Osteoblast (primary cell): ENCODE data around the gene TERT. TPM values are rescaled to one million over a fixed set of nuclear protein-coding genes. Genes with fewer than 3 reads are reported as not detected.
A peak's percentile ranks its signal among the peaks of the same experiment; 100 is the strongest.

ENCODE experiments used
- DNase-seq: peaks from one replicate; pipeline ENCODE4 v3.0.0; 2011; ENCODE audit warnings: low spot score, mixed read lengths; ENCODE audit not compliant: insufficient read length; ENCODE audit errors: missing footprints
- H2AFZ ChIP-seq: 2 replicates; pipeline ENCODE4 v1.6.0; 2011; ENCODE audit warnings: mild to moderate bottlenecking, low read length
- H3K27ac ChIP-seq: 2 replicates; pipeline ENCODE4 v1.5.1; 2011; ENCODE audit warnings: mild to moderate bottlenecking, low read depth, low read length, moderate library complexity
- H3K27me3 ChIP-seq: 2 replicates; pipeline ENCODE4 v1.6.0; 2012; ENCODE audit warnings: mild to moderate bottlenecking, control low read depth, inconsistent platforms, low read length, moderate library complexity; ENCODE audit not compliant: insufficient read depth
- H3K36me3 ChIP-seq: 2 replicates; pipeline ENCODE4 v1.5.1; 2011; ENCODE audit warnings: mild to moderate bottlenecking, low read length, control low read depth, moderate library complexity; ENCODE audit not compliant: insufficient read depth
- H3K4me1 ChIP-seq: 2 replicates; pipeline ENCODE4 v1.5.1; 2011; ENCODE audit warnings: mild to moderate bottlenecking, low read length, control low read depth, moderate library complexity; ENCODE audit not compliant: insufficient read depth
- H3K4me2 ChIP-seq: 2 replicates; pipeline ENCODE4 v1.6.0; 2011; ENCODE audit warnings: mild to moderate bottlenecking, low read length; ENCODE audit not compliant: insufficient read depth
- H3K4me3 ChIP-seq: fragments of 200-600 bp; sonication (generic); 3 replicates; pipeline ENCODE4 v1.5.1; 2012; ENCODE audit warnings: mild to moderate bottlenecking, low read length, inconsistent platforms; ENCODE audit not compliant: insufficient read depth
- H3K79me2 ChIP-seq: 2 replicates; pipeline ENCODE4 v1.6.0; 2012; ENCODE audit warnings: mild to moderate bottlenecking, low read length, control low read depth, inconsistent platforms; ENCODE audit not compliant: insufficient read depth
- H3K9me3 ChIP-seq: 2 replicates; pipeline ENCODE4 v1.5.1; 2011; ENCODE audit warnings: low read depth, low read length, control low read depth
- H4K20me1 ChIP-seq: 2 replicates; pipeline ENCODE4 v1.6.0; 2012; ENCODE audit warnings: mild to moderate bottlenecking, low read length, control low read depth; ENCODE audit not compliant: insufficient read depth
- CTCF ChIP-seq: IDR thresholded peaks from 2 replicates; pipeline ENCODE4 v1.5.1; 2011; ENCODE audit warnings: mild to moderate bottlenecking, low read depth, low read length, moderate library complexity; ENCODE audit errors: extremely low read depth
- total RNA-seq: library from RNA; depleted of rRNA; stranded (reverse); fragments of >200 nt; gene quantifications from 2 replicates; pipeline ENCODE4 v1.2.3, GENCODE V29; 2012

Gene TERT
- total RNA-seq, 1 donor, result not detected

- Histone ChIP-seq H3K36me3 (peaks cover 62% of the 10 kb centered on the region), H4K20me1 (peaks cover 14% of the 10 kb centered on the region), H3K4me2 (no peak overlapping the region), H3K9me3 (no peaks in the 10 kb centered on the region), H3K4me1 (no peaks in the 10 kb centered on the region), H3K79me2 (peaks cover 10% of the 10 kb centered on the region), H3K4me3 (no peak overlapping the region), H2AFZ (no peak overlapping the region), H3K27me3 (no peaks in the 10 kb centered on the region), H3K27ac (no peak overlapping the region)
- TF ChIP-seq CTCF, result no peak
- DNase-seq, result no peak
Measured at GRCh38 chr5:1338196-1338490, 43.3 kb upstream of the TERT start.

DNA sequence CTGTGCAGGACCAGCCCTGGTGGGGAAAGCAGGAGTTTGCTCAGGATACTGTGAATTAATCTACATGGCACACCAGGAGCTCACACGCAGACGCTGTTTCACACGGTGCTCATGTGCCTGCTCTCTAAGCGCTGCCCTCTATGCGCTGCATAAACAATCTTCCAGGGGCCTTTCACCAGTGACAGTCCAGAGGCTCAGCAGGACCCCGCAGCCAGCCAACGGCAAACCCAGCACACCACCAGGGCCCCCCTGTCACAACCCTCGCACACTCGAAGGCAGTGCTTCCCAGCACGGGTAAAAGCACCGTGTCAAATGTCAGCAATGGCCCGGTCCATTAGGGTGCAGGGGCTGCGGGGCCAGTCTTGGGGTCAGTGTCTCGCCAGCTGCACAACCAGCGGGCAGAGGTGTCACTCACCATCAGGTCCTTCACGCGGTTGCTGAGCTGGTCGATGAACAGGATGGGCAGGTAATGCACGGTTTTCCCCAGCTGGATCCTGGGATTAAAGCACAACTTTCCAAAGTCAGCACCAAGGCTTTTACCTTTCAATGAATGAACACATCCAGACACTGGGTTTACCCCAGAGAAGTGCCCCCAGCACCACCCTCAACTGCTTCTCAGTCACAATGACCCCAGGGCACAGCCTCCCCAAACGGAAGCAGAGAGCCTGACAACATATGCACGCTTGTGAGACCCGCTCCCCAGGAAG, 42.8 kb upstream of the TERT start:
- no peaks in the 10 kb centered on the region for H3K9me3 ChIP-seq
- DNase-seq, result peak; percentile 63
- H3K27ac ChIP-seq, result no peak overlapping the region
- peaks cover 64% of the 10 kb centered on the region for H3K36me3 ChIP-seq
- H3K27me3 ChIP-seq, result no peaks in the 10 kb centered on the region
- no peaks in the 10 kb centered on the region for H3K4me1 ChIP-seq
- H3K4me3 ChIP-seq, result no peak overlapping the region
- peaks cover 15% of the 10 kb centered on the region for H4K20me1 ChIP-seq
- H3K79me2 ChIP-seq, result peaks cover 9% of the 10 kb centered on the region
- no peak overlapping the region for H2AFZ ChIP-seq
- H3K4me2 ChIP-seq, result no peak overlapping the region
- no peak for TF ChIP-seq CTCF

DNA sequence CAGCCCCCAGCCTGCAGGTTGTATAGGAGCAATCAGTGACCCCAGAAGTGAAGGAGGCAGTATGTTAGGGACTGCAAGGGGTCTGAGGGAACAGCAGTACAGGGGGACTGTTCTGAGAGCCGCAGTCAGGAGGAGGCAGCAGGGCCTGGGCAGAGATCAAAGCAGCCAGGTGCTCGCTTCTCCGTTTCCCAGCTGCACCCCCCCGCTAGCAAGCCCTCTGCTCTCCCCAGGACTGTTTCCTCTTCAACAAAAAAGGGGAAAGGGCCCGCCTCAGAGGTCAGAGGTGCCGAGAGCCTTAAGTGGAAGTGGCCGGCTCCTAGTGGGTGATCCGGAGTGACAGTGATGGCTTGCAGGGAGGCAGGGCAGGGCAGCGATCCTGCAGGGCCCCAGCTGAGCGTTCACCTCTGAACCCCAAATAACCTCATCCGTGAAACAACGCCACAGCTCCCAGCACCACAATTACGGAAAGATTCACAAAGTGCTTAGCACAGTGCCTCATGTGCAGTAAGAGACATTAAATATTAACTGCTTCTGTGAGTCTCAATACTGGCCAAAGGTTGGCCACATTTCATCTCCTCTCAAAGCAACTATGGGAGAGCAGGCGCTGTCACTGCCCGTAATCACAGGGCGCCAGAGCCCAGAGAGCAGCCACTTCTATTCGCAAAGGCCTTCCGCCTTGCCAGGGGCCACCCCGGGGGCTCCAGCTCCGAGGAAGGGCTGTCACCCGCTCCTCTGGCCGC, 42.1 kb upstream of the TERT start:
- Histone ChIP-seq H3K27me3 (no peaks in the 10 kb centered on the region), H2AFZ (no peak overlapping the region), H3K4me2 (no peak overlapping the region), H3K27ac (no peak overlapping the region), H3K4me3 (no peak overlapping the region), H3K9me3 (no peaks in the 10 kb centered on the region), H4K20me1 (peaks cover 21% of the 10 kb centered on the region), H3K36me3 (peaks cover 61% of the 10 kb centered on the region), H3K4me1 (no peaks in the 10 kb centered on the region), H3K79me2 (peaks cover 6% of the 10 kb centered on the region)
- TF ChIP-seq CTCF, result no peak
- peak; percentile 71 for DNase-seq

- no peaks in the 10 kb centered on the region for H3K27me3 ChIP-seq
- no peaks in the 10 kb centered on the region for H3K4me1 ChIP-seq
- peaks cover 59% of the 10 kb centered on the region for H3K36me3 ChIP-seq
- H2AFZ ChIP-seq, result no peak overlapping the region
- no peak for TF ChIP-seq CTCF
- peak; percentile 66 for DNase-seq
- no peak overlapping the region for H3K27ac ChIP-seq
- no peaks in the 10 kb centered on the region for H3K9me3 ChIP-seq
- no peak overlapping the region for H3K4me2 ChIP-seq
- H4K20me1 ChIP-seq, result peaks cover 16% of the 10 kb centered on the region
- H3K4me3 ChIP-seq, result no peak overlapping the region
- H3K79me2 ChIP-seq, result peaks cover 4% of the 10 kb centered on the region
Measured at GRCh38 chr5:1336106-1336561, 41.3 kb upstream of the TERT start.
